CD1c-positive myeloid dendritic cell (primary cell): Measurements from ENCODE around the gene COQ9.
"Not testable (repeated sequence)": the region's sequence is repeated elsewhere in the genome, so short reads cannot be mapped to it uniquely, and the experiment has no call there.

Experiments used
- DNase-seq: peaks from one replicate; pipeline ENCODE4 v3.0.0-alpha.2; 2016; ENCODE audit errors: extremely low spot score

The COQ9 gene

GRCh38 chr16:57485916-57486857 lies 38.9 kb downstream of the COQ9 start, which contains the start of gene DOK4:
Gene DOK4, minus strand, starts transcription at chr16:57486493. Its CDS starts 6,986 bp downstream, at chr16:57479507.
- peak; percentile 88 for DNase-seq

GRCh38 chr16:57486858-57487834 lies 39.9 kb downstream of the COQ9 start:
- no peak for DNase-seq

- no peak for DNase-seq
These were observed 42.0 kb downstream of the COQ9 start for GRCh38 chr16:57489229-57489628.

- no peak for DNase-seq
These were observed 46.5 kb downstream of the COQ9 start for GRCh38 chr16:57493767-57494166.

- DNase-seq = no peak
These were observed 49.8 kb downstream of the COQ9 start for GRCh38 chr16:57497121-57497520.

- DNase-seq = no peak
These were observed 50.8 kb downstream of the COQ9 start for GRCh38 chr16:57498031-57498430.

GRCh38 chr16:57499941-57500340 lies 52.7 kb downstream of the COQ9 start:
- DNase-seq = not testable (repeated sequence)

- no peak for DNase-seq
These were observed 53.4 kb downstream of the COQ9 start for GRCh38 chr16:57500578-57501111.

GRCh38 chr16:57501492-57501891 lies 54.2 kb downstream of the COQ9 start:
- no peak for DNase-seq

- DNase-seq = no peak
These were observed 54.9 kb downstream of the COQ9 start for GRCh38 chr16:57502048-57502775.

GRCh38 chr16:57503366-57503765 lies 56.1 kb downstream of the COQ9 start:
- no peak for DNase-seq

GRCh38 chr16:57504001-57504400 lies 56.7 kb downstream of the COQ9 start:
- DNase-seq = no peak

GRCh38 chr16:57504491-57504890 lies 57.2 kb downstream of the COQ9 start:
- DNase-seq = no peak

GRCh38 chr16:57505169-57505568 lies 57.9 kb downstream of the COQ9 start:
- no peak for DNase-seq

GRCh38 chr16:57507136-57508034 lies 60.1 kb downstream of the COQ9 start:
- no peak for DNase-seq

GRCh38 chr16:57508035-57508425 lies 60.8 kb downstream of the COQ9 start:
- DNase-seq = no peak

- DNase-seq = no peak
These were observed 62.1 kb downstream of the COQ9 start for GRCh38 chr16:57509231-57509923.

GRCh38 chr16:57510016-57510871 lies 63.0 kb downstream of the COQ9 start:
- DNase-seq = no peak
